ENCODE measurements around the gene CTIF.

The CTIF gene

GRCh38 chr18:48780913-48781162 lies 242.0 kb downstream of the CTIF start:
- DNase-seq = no peak

GRCh38 chr18:48781163-48781987 lies 242.5 kb downstream of the CTIF start:
- DNase-seq = no peak

- DNase-seq = no peak
Measured at GRCh38 chr18:48781988-48782363, 243.1 kb downstream of the CTIF start.

- DNase-seq = no peak
Measured at GRCh38 chr18:48782381-48782861, 243.6 kb downstream of the CTIF start.

GRCh38 chr18:48783616-48784520 lies 245.0 kb downstream of the CTIF start:
- no peak for DNase-seq

GRCh38 chr18:48784656-48785055 lies 245.8 kb downstream of the CTIF start:
- DNase-seq = no peak

- DNase-seq = no peak
Measured at GRCh38 chr18:48785091-48785614, 246.3 kb downstream of the CTIF start.

GRCh38 chr18:48785736-48786454 lies 247.1 kb downstream of the CTIF start:
- no peak for DNase-seq

- no peak for DNase-seq
Measured at GRCh38 chr18:48786455-48787202, 247.8 kb downstream of the CTIF start.

- no peak for DNase-seq
Measured at GRCh38 chr18:48787203-48788151, 248.6 kb downstream of the CTIF start.

GRCh38 chr18:48788373-48788772 lies 249.5 kb downstream of the CTIF start:
- no peak for DNase-seq

GRCh38 chr18:48789259-48789812 lies 250.5 kb downstream of the CTIF start:
- DNase-seq = no peak

- no peak for DNase-seq
Measured at GRCh38 chr18:48790226-48790863, 251.5 kb downstream of the CTIF start.

- DNase-seq = no peak
Measured at GRCh38 chr18:48790869-48791635, 252.2 kb downstream of the CTIF start.

GRCh38 chr18:48791636-48792105 lies 252.8 kb downstream of the CTIF start:
- DNase-seq = no peak

- DNase-seq = no peak
Measured at GRCh38 chr18:48792141-48792540, 253.3 kb downstream of the CTIF start.

GRCh38 chr18:48792611-48793380 lies 254.0 kb downstream of the CTIF start:
- no peak for DNase-seq

- no peak for DNase-seq
Measured at GRCh38 chr18:48794251-48794970, 255.6 kb downstream of the CTIF start.
